Vagina (tissue), 2 donors: ENCODE data around the gene MYO1C. TPM values are rescaled to one million over a fixed set of nuclear protein-coding genes. Genes with fewer than 3 reads are reported as not detected.

Source experiments
- DNase-seq, 2 donors: peaks; one replicate each; pipeline ENCODE4 v3.0.0-alpha.2; 2017; ENCODE audit errors: extremely low spot score in 2 of 2
- H3K27ac ChIP-seq: fragments of 200-600 bp; sonication (generic); one replicate; pipeline ENCODE4 v1.5.1; 2019
- H3K27me3 ChIP-seq: fragments of 200-600 bp; sonication (generic); one replicate; pipeline ENCODE4 v1.5.1; 2019
- H3K36me3 ChIP-seq, 2 donors: fragments of 200-600 bp; sonication (generic); one replicate each; pipeline ENCODE4 v1.5.1; 2017 to 2019
- H3K4me1 ChIP-seq: fragments of 200-600 bp; sonication (generic); one replicate; pipeline ENCODE4 v1.5.1; 2019
- H3K4me3 ChIP-seq, 2 donors: fragments of 200-600 bp; sonication (generic); 1 replicate in 1 of 2; 2 replicates in 1 of 2; pipeline ENCODE4 v1.5.1; 2016 to 2019
- H3K9me3 ChIP-seq: fragments of 200-600 bp; sonication (generic); one replicate; pipeline ENCODE4 v1.5.1; 2019
- CTCF ChIP-seq, 3 experiments: fragments of 450-650 bp in 2 of 3; fragments of 200-600 bp in 1 of 3; sonication (generic) in 1 of 3; IDR thresholded peaks; one replicate each; pipeline ENCODE4 v1.5.1; 2017 to 2019; ENCODE audit warnings: antibody characterized with exemption in 3 of 3, mild to moderate bottlenecking in 2 of 3, moderate library complexity in 2 of 3
- POLR2A ChIP-seq, 2 donors: fragments of 450-650 bp; IDR thresholded peaks; one replicate each; pipeline ENCODE4 v1.6.1; 2017; ENCODE audit warnings: antibody characterized with exemption in 2 of 2, mild to moderate bottlenecking in 2 of 2, moderate library complexity in 2 of 2
- POLR2AphosphoS5 ChIP-seq, 2 donors: sonication (generic); formaldehyde crosslinking; IDR thresholded peaks; one replicate each; pipeline ENCODE4 v1.9.0; 2017; ENCODE audit warnings: antibody characterized with exemption in 2 of 2, mild to moderate bottlenecking in 2 of 2, low read depth in 1 of 2; ENCODE audit not compliant: insufficient read depth in 1 of 2
- intact Hi-C: fragments of 100-400 bp; cut with DNase I; formaldehyde crosslinking; loops from one replicate; pipeline ENCODE4 v1.15.1; 2023
- total RNA-seq: library from RNA; depleted of rRNA; stranded (reverse); fragments of >200 nt; gene quantifications from one replicate; pipeline ENCODE4 v1.2.3, GENCODE V29; 2016

The MYO1C gene
- total RNA-seq, 1 donor from 2014 or later = 118 TPM

- H3K4me3 ChIP-seq = no peak overlapping the region
- TF ChIP-seq POLR2AphosphoS5 (IDR thresholded peaks at IDR 0.05; ENCODE audit: insufficient read depth in 1 of 2, low read depth in 1 of 2) = no peak
- DNase-seq = no peak
- H3K36me3 ChIP-seq = peaks cover 3 to 75% of the 10 kb centered on the region in 2 donors
- no peaks in the 10 kb centered on the region for H3K27me3 ChIP-seq
- intact Hi-C loops = no loop called here
- H3K27ac ChIP-seq = no peak overlapping the region
- no peaks in the 10 kb centered on the region for H3K9me3 ChIP-seq
- H3K4me1 ChIP-seq = no peaks in the 10 kb centered on the region
Observed at GRCh38 chr17:1474402-1475189, 17.9 kb downstream of the MYO1C start.

- Histone ChIP-seq H3K27ac (no peak overlapping the region), H3K4me1 (no peaks in the 10 kb centered on the region), H3K27me3 (no peaks in the 10 kb centered on the region), H3K9me3 (no peaks in the 10 kb centered on the region), H3K4me3 (no peak overlapping the region), H3K36me3 (peaks cover 0 to 74% of the 10 kb centered on the region in 2 donors)
- no peak for DNase-seq
- intact Hi-C loops = no loop called here
- TF ChIP-seq POLR2A (IDR thresholded peaks at IDR 0.05) = no peak
- TF ChIP-seq CTCF (IDR thresholded peaks at IDR 0.05) = no peak
- no peak for TF ChIP-seq POLR2AphosphoS5 (IDR thresholded peaks at IDR 0.05; ENCODE audit: insufficient read depth in 1 of 2, low read depth in 1 of 2)
Observed at GRCh38 chr17:1473841-1474240, 18.6 kb downstream of the MYO1C start.

- DNase-seq = no peak
Observed at GRCh38 chr17:1473170-1473569, 19.3 kb downstream of the MYO1C start.

GRCh38 chr17:1471911-1472821 is 20.3 kb downstream of the MYO1C start:
- H3K4me1 ChIP-seq = no peaks in the 10 kb centered on the region
- intact Hi-C loops = no loop called here

More at GRCh38 chr17:1473170-1473569, 19.3 kb downstream of the MYO1C start:
- H3K27me3 ChIP-seq = no peaks in the 10 kb centered on the region
- intact Hi-C loops = no loop called here
- H3K9me3 ChIP-seq = no peaks in the 10 kb centered on the region
- H3K4me3 ChIP-seq = no peak overlapping the region
- no peaks in the 10 kb centered on the region for H3K4me1 ChIP-seq
- peaks cover 0 to 74% of the 10 kb centered on the region in 2 donors for H3K36me3 ChIP-seq
- TF ChIP-seq POLR2AphosphoS5 (IDR thresholded peaks at IDR 0.05; ENCODE audit: insufficient read depth in 1 of 2, low read depth in 1 of 2) (no peak), CTCF (IDR thresholded peaks at IDR 0.05) (no peak), POLR2A (IDR thresholded peaks at IDR 0.05) (no peak)
- H3K27ac ChIP-seq = no peak overlapping the region

More at GRCh38 chr17:1471911-1472821, 20.3 kb downstream of the MYO1C start:
- no peak for TF ChIP-seq POLR2A (IDR thresholded peaks at IDR 0.05)
- no peak for TF ChIP-seq POLR2AphosphoS5 (IDR thresholded peaks at IDR 0.05; ENCODE audit: insufficient read depth in 1 of 2, low read depth in 1 of 2)
- TF ChIP-seq CTCF (IDR thresholded peaks at IDR 0.05) = no peak
- H3K9me3 ChIP-seq = no peaks in the 10 kb centered on the region
- no peak for DNase-seq
- H3K27me3 ChIP-seq = no peaks in the 10 kb centered on the region
- no peak overlapping the region for H3K27ac ChIP-seq
- H3K4me3 ChIP-seq = no peak overlapping the region
- peaks cover 0 to 72% of the 10 kb centered on the region in 2 donors for H3K36me3 ChIP-seq
